NCI-H2196 treated with DMSO at 0.1 percent for 48 hours (cell line): Measurements from ENCODE around the gene GABARAPL1.
"Not testable (repeated sequence)": the region's sequence is repeated elsewhere in the genome, so short reads cannot be mapped to it uniquely, and the experiment has no call there.

Experiments used
- DNase-seq: peaks from one replicate; lab custom pipeline; 2025; ENCODE audit not compliant: unreplicated experiment; lab: John Stamatoyannopoulos, UW

The GABARAPL1 gene

GRCh38 chr12:10197879-10198278, 14.8 kb upstream of the GABARAPL1 start:
- DNase-seq: no peak

- not testable (repeated sequence) for DNase-seq
Observed at GRCh38 chr12:10204495-10204894, 8.2 kb upstream of the GABARAPL1 start.

DNA sequence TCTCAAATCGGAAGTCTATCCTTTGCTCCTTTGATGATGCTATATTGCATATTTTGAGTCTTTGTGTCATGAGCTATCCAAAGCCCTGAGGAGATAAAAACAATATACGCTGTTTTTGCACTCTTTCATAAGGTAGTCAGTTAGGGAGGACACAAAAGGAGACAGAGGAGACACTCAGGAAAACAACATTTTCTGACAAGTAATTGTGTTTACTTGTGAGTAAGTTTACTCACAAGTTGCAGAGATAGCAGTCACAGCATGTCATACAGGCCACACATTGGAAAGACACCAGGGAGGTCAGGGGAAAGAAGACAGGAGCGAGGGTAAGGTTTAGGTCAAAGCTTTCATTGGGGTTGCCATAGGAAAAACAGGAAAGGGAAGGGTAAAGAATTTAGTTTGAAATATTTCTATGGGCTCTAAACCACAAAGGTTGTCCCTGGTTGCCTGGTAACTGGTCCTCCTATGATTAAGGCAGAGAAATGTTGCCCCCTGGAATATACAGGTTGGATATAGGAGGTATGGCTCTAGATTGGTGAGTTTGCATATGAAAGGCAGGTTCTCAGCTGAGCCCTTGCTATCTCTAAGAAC, 7.4 kb upstream of the GABARAPL1 start:
- DNase-seq: no peak

GRCh38 chr12:10207136-10207535, 5.5 kb upstream of the GABARAPL1 start:
- DNase-seq: no peak

DNA sequence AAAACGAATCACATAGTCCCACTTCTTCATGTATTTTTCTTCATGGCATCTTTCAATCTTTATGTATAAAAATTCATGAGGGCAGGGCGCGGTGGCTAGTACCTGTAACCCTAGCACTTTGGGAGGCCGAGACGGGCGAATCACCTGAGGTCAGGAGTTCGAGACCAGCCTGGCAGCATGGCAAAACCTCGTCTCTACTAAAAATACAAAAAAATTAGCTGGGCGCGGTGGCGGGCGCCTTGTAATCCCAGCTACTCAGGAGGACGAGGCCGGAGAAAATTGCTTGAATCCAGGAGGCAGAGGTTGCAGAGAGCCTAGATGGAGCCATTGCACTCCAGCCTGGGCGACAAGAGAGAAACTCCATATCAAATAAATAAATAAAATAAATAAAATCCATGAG, 2.5 kb upstream of the GABARAPL1 start:
- no peak for DNase-seq

DNA sequence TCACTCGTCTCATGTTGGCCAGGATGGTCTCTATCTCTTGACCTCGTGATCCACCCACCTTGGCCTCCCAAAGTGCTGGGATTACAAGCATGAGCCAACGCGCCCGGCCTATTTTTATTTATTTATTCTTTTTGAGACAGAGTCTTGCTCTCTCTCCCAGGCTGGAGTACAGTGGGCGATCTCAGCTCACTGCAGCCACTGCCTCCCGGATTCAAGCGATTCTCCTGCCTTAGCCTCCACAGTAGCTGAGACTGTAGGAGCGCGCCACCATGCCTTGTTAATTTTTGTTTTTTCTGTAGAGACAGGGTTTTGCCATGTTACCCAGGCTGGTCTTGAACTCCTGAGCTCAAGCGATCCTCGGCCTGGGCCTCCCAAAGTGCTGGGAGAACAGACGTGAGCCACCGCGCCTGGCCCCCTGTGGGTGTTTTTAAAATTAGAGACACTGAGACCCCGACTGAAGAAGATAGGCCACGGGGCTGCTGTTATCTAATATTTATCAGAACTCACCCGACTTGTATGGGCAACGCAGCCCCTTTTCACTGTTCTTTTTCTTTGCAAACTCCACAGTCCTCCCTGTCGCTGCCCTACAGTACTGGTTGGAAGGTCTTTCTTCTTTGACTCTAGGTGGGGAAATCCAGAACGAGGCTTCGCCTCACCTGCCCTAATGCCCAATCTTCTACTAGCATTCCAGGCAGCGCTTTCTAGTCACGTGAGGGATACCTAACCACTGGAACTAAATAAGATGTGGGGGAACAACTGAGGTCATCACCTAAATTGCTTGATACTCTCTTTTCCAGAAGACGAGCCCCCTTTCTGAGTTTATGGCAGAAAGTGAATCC, 1.4 kb upstream of the GABARAPL1 start:
- DNase-seq: no peak

DNA sequence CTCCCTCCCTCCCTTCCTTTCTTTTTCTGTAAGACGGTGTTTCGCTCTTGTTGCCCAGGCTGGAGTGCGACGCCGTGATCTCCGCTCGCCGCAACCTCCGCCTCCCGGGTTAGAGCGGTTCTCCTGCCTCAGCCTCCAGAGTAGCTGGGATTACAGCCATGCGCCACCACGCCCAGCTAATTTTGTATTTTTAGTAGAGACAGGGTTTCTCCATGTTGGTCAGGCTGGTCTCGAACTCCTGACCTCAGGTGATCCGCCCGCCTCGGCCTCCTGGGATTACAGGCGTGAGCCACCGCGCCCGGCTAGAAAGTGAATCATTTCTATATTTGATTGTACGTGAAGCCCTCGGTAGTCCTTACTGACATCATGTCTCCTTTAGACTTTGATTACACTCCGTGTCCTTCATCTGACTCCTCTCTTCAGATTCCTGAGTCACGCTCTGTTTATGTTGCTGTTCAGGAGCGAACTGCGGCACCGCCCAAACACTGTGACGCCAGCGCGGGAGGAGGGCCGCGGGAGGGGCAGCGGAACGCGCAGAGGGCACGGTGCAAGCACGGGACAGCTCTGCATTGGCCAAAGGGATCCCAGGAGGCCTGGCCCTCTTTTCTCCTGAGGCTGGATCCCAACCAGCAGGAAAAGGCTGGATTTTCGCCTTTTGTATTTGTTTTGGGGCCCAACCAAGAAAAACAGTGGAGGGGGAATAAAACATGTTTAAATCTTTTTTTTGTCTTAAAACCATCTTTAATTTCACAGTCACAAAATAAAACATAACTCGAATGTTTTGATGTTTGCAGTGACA, 538 bp upstream of the GABARAPL1 start:
- peak; percentile 74 for DNase-seq

DNA sequence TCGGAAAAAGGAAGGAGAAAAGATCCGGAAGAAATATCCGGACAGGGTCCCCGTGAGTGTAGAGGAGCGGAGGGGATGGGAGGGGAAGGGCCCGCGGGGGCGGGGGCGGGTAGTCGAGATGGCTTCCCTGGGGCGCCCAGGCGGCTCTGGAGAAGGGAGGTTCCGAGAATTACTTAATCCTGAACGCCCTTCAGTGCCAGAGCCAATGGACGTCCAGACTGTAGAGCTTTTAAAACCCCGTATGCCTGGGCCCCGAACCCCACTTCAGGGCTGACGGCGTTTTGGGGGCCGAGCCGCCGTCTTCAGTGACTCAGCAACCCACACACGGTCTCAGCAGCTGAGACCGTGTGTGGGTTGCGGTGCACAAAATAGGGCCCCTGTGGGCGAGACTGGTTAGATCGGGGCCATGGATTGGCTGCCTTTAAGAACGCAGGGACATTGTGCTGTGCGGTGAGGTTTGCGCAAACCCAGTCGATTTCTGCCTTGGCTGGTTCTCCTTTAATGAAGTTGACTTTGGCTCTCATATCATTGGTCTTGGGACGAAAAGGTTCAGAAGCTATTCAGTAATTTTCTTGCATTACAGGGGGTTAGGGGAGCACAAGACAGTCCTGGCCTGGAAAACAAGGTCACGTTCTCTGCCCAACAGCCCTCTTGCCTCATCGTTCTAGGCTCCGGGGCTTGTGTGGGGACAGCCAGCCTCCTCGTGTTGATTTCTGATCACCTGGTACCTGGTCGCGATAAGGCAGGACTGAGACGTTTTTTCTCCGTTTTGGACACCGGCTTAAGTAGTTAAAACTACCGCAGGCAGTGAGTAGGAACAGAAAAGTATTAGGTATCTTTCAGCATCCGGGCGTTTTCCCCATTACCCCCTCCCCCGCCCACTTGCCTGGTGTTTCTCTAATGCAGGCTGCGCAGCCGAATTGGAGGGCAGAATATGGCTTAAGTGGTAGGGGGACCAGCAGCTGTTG, 775 bp downstream of the GABARAPL1 start:
- DNase-seq: no peak

DNA sequence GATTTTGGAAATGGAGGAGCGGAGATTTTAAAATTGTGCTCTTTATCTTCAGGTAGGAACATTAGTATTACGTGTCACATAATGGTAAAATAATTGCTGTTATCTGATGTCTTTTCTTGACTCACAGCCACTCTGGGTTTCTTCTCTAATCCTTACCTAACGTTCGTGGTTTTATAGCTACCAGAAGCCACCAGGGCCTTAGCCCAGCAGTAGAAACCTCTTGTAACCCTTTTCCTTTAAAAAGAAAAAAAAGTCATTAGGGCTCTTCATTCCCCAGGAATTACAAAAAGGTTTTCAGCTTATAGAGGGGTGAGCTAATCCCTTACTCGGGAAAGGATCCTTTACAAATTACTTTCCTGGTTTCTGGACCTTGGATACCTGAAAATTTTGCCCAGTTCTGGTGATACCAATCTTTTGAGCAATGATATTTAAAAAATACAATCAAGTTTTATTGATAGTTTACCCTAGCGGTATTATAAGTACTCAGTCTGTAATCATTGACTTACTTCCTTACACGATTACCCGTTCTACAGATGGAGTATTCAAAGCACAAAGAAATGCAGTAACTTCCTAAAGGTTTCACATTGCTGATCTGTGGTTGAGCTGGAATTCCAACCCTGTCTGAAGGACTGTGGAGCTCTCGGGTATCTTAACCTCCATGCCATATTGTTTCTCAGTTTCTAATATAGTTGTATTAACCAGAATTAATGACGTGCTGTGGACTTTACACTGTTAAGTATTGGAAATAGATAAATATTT, 1.6 kb downstream of the GABARAPL1 start:
- DNase-seq: no peak

GRCh38 chr12:10214895-10215267, 2.2 kb downstream of the GABARAPL1 start:
- DNase-seq: no peak

- no peak for DNase-seq
Observed at GRCh38 chr12:10215436-10215835, 2.8 kb downstream of the GABARAPL1 start.

GRCh38 chr12:10215946-10216345, 3.3 kb downstream of the GABARAPL1 start:
- not testable (repeated sequence) for DNase-seq

GRCh38 chr12:10218021-10218420, 5.3 kb downstream of the GABARAPL1 start:
- no peak for DNase-seq

DNA sequence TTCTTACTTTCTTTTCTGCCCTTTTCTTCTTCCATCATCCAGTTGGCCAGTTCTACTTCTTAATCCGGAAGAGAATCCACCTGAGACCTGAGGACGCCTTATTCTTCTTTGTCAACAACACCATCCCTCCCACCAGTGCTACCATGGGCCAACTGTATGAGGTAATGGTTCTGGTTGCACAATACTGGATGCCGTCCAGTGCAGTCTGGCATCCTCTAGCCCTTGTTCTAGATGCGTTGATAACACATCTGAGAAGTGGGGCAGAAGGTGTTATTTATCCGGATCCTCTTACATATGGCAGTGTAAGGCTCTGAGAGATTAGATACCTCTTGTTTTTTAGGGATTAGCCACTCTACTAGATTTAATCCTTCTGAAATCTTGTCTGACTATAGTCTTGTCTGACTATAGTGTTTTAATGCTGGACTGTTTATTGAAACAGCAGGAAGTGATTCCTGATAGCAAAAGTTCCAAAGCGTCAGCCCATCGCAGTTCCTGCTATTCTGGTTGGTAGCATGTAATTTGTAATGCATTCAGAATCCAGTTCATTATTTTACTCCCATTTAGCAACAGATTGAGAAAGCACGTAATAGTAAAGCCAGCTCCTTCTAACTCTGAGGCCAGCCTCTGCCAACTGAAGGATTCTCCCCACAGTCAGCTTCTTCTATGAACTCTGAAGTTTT, 7.9 kb downstream of the GABARAPL1 start:
- DNase-seq: peak; percentile 18

- DNase-seq: no peak
Observed at GRCh38 chr12:10221846-10222245, 9.2 kb downstream of the GABARAPL1 start.

DNA sequence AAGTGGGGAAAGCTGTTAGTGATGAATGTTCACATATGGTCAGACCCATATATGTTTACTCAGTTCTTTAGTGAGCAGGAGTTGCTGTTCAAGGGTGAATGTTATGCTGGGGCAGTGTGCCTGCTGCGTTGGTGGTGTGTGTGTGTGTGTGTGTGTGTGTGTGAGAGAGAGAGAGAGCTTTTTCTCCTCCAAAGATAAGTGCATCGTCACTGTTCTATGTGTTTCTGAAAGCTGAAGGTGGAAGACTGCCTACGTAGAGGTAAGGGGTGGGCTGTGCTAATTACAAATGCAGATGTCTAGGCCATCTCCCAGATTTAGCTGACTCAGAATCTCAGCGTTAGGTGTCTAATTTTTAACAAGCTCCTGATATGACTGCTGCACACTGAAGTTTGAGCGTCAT, 10.5 kb downstream of the GABARAPL1 start:
- DNase-seq: no peak

GRCh38 chr12:10225426-10225825, 12.7 kb downstream of the GABARAPL1 start:
- not testable (repeated sequence) for DNase-seq

GRCh38 chr12:10226086-10226485, 13.4 kb downstream of the GABARAPL1 start:
- no peak for DNase-seq

- no peak for DNase-seq
Observed at GRCh38 chr12:10226731-10227130, 14.1 kb downstream of the GABARAPL1 start.
